Esophagus squamous epithelium (tissue), 5 donors: Measurements from ENCODE around the gene HBB. TPM values are rescaled to one million over a fixed set of nuclear protein-coding genes. Genes with fewer than 3 reads are reported as not detected.

Experiments used
- DNase-seq: peaks from one replicate; lab custom pipeline; 2025; lab: John Stamatoyannopoulos, UW
- H3K27ac ChIP-seq, 4 donors: fragments of 200-600 bp; sonication (generic); one replicate each; pipeline ENCODE4 v1.5.1; 2016 to 2019; ENCODE audit warnings: mild to moderate bottlenecking in 1 of 4
- H3K27me3 ChIP-seq, 4 donors: fragments of 200-600 bp; sonication (generic); 1 replicate in 3 of 4; 2 replicates in 1 of 4; pipeline versions ENCODE4 v1.5.1 to v1.6.0; 2017 to 2021; ENCODE audit warnings: antibody characterized with exemption in 1 of 4
- H3K36me3 ChIP-seq, 3 donors: fragments of 200-600 bp; sonication (generic); one replicate each; pipeline ENCODE4 v1.5.1; 2016 to 2019
- H3K4me1 ChIP-seq, 3 donors: fragments of 200-600 bp; sonication (generic); one replicate each; pipeline ENCODE4 v1.5.1; 2017 to 2019
- H3K4me3 ChIP-seq, 4 donors: fragments of 200-600 bp; sonication (generic); 1 replicate in 3 of 4; 2 replicates in 1 of 4; pipeline ENCODE4 v1.5.1; 2016 to 2019; ENCODE audit warnings: mild to moderate bottlenecking in 2 of 4, moderate library complexity in 1 of 4
- H3K9me3 ChIP-seq, 3 donors: fragments of 200-600 bp; sonication (generic); one replicate each; pipeline ENCODE4 v1.5.1; 2016 to 2019
- CTCF ChIP-seq, 6 experiments: fragments of 450-650 bp in 4 of 6; fragments of 200-600 bp in 2 of 6; sonication (generic) in 2 of 6; IDR thresholded peaks; one replicate each; pipeline ENCODE4 v1.5.1; 2016 to 2019; ENCODE audit warnings: antibody characterized with exemption in 6 of 6, mild to moderate bottlenecking in 4 of 6, moderate library complexity in 4 of 6
- POLR2A ChIP-seq, 4 donors: fragments of 450-650 bp; IDR thresholded peaks; one replicate each; pipeline ENCODE4 v1.6.1; 2017; ENCODE audit warnings: antibody characterized with exemption in 4 of 4, mild to moderate bottlenecking in 4 of 4, moderate library complexity in 3 of 4
- WGBS, 2 donors: methylation state at CpG; one replicate each; pipeline ENCODE4 v1.1.5; 2018; 5-methylcytosine and 5-hydroxymethylcytosine counted together
- intact Hi-C: fragments of 100-400 bp; cut with DNase I; formaldehyde crosslinking; loops from one replicate; pipeline ENCODE4 v1.15.0; 2022
- total RNA-seq, 4 donors: library from RNA; depleted of rRNA; stranded (reverse); fragments of >200 nt; gene quantifications; one replicate each; pipeline ENCODE4 v1.1.0, GENCODE V29; 2016
- donor health status: DM: yes; HTN: yes; CAD: no.

Gene HBB
- total RNA-seq, 4 donors from 2014 or later: 1.6 to 7.9 (median 2.7) TPM; not detected in 1

DNA sequence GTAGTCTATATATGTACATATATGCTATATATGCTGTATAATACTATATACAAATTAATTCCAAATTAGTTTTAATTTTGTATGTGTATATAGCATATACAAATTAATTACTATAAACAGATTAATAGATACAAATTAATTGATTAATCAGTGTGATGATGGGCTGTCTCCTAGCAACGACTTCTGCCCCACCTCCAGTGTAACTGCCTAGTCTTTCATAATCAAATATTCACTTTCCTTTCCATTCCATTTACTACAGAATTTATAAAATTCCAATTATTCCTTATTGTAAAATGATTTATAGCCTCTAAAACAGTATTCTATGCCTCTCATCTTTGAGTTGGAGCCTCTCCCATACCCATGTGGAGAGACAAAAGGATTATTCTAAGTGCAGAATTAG lies 6.4 kb upstream of the HBB start:
- Histone ChIP-seq H3K36me3 (no peaks in the 10 kb centered on the region), H3K27me3 (no peaks in the 10 kb centered on the region), H3K9me3 (no peaks in the 10 kb centered on the region), H3K4me1 (no peaks in the 10 kb centered on the region), H3K4me3 (no peak overlapping the region), H3K27ac (no peak overlapping the region)
- DNase-seq: no peak
- TF ChIP-seq POLR2A (IDR thresholded peaks at IDR 0.05): no peak
- TF ChIP-seq CTCF (IDR thresholded peaks at IDR 0.05): no peak
- intact Hi-C loops: no loop called here
- WGBS, 2 donors: 46 to 63% methylated on average over 1 of the region's 1 CpG

DNA sequence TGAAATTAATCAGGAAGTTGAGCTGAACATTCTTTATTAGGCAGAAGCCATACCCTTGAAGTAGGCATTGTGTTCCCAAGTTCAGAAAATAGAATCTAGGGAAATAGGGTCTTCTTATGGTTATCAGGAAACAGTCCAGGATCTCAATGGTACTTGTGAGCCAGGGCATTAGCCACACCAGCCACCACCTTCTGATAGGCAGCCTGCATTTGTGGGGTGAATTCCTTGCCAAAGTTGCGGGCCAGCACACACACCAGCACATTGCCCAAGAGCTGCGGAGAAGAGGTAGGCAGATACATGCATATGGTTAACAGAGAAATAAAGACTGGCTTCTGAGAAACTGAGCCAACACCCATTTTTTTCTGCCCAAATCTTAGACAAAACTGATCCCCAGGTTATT lies 6.0 kb upstream of the HBB start:
- no peaks in the 10 kb centered on the region for H3K27me3 ChIP-seq
- no peaks in the 10 kb centered on the region for H3K9me3 ChIP-seq
- no peak for TF ChIP-seq POLR2A (IDR thresholded peaks at IDR 0.05)
- no peak overlapping the region for H3K27ac ChIP-seq
- intact Hi-C loops: no loop called here
- no peak for DNase-seq
- H3K4me1 ChIP-seq: no peaks in the 10 kb centered on the region
- H3K4me3 ChIP-seq: no peak overlapping the region
- 84 to 100% methylated on average over 2 of the region's 2 CpGs for WGBS, 2 donors
- no peaks in the 10 kb centered on the region for H3K36me3 ChIP-seq

DNA sequence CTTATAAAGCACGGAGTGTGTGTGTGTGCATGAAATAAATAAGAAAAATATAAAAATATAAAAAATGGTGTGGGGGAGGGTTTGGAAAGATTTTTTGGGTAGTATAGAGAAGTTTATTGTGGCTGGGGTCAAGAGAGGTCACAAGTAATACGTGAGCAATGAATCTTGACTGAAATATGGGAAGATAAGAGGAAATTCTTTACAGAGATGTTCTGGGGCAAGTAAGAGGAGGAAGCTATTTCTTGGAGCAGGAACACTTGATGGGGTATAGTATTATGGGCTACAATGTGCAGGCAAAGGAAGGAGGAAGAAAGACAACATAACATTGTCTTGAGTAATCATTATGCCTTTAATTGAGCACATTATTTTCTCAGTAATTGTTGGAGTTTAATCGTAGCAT lies 5.3 kb upstream of the HBB start:
- Histone ChIP-seq H3K27ac (no peak overlapping the region), H3K9me3 (no peaks in the 10 kb centered on the region), H3K27me3 (no peaks in the 10 kb centered on the region), H3K36me3 (no peaks in the 10 kb centered on the region), H3K4me1 (no peaks in the 10 kb centered on the region), H3K4me3 (no peak overlapping the region)
- intact Hi-C loops: no loop called here
- DNase-seq: no peak
- 62 to 65% methylated on average over 3 of the region's 3 CpGs for WGBS, 2 donors
- no peak for TF ChIP-seq CTCF (IDR thresholded peaks at IDR 0.05)
- TF ChIP-seq POLR2A (IDR thresholded peaks at IDR 0.05): no peak

DNA sequence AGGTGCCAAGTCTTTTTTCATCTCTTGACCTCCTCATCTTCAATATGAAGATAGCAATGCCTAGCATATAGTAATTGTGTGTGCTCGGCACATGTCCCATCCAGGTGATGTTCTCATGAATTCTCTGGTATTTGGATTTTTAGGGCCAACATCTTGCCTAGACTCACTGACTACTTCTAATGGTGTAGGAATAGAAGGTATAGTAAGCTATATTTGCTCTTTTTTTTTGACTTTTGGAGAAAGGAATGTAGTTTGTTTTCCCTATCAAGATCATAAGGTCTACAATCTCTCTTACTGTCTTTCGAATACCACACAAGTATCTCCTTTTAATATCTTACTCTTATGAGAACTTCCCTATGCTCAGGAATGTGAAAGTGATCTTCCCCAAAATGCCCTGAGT lies 4.2 kb upstream of the HBB start:
- TF ChIP-seq POLR2A (IDR thresholded peaks at IDR 0.05) (no peak), CTCF (IDR thresholded peaks at IDR 0.05) (no peak)
- WGBS, 2 donors: 85 to 92% methylated on average over 2 of the region's 2 CpGs

DNA sequence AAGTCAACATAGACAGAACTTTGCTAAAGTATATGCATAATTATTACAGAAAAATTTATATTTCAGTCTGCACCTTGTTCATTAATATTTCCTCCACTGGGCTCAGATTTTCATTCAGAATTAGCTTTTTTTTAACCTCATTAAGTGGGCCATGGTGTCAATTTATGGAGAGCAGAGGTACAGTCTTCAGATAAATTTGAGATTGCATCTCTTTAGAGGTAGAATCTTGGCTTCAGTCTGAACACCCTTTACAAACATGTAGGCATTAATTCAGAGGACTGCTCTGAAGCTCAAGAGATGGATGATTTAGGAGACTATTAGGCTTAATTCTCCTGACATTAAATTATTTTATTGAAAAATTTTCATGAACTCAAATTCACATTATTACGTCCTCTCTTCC lies 3.4 kb upstream of the HBB start:
- no peak for TF ChIP-seq CTCF (IDR thresholded peaks at IDR 0.05)
- no peak for TF ChIP-seq POLR2A (IDR thresholded peaks at IDR 0.05)
- Histone ChIP-seq H3K36me3 (no peaks in the 10 kb centered on the region), H3K27ac (no peak overlapping the region), H3K9me3 (no peaks in the 10 kb centered on the region), H3K4me1 (no peaks in the 10 kb centered on the region), H3K27me3 (no peaks in the 10 kb centered on the region), H3K4me3 (no peak overlapping the region)
- intact Hi-C loops: no loop called here
- DNase-seq: no peak
- 76 to 90% methylated on average over 1 of the region's 1 CpG for WGBS, 2 donors

More for the DNA sequence above, 4.2 kb upstream of the HBB start:
- H3K27me3 ChIP-seq: no peaks in the 10 kb centered on the region
- intact Hi-C loops: no loop called here
- H3K27ac ChIP-seq: no peak overlapping the region
- H3K9me3 ChIP-seq: no peaks in the 10 kb centered on the region
- H3K4me3 ChIP-seq: no peak overlapping the region
- DNase-seq: no peak
- H3K36me3 ChIP-seq: no peaks in the 10 kb centered on the region
- H3K4me1 ChIP-seq: no peaks in the 10 kb centered on the region

DNA sequence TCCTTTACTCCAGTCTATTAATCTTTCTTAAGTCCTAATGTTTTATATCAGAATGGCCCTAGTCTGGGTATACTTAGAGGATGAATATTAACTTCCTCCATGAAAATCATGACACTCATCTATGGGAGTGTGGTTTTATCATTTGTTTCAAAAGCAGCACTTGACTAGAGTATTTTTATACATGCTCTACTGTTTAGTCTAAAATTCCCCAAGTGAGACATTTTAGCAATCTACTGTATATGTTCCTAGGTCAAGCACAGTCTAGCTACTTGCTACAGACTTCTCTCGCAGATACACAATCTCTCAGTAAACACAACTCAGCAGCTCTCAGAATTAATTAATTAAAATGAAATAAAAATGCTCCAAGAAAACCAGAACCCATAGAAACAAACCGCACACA lies 2.9 kb upstream of the HBB start:
- Histone ChIP-seq H3K27me3 (no peaks in the 10 kb centered on the region), H3K36me3 (no peaks in the 10 kb centered on the region), H3K27ac (no peak overlapping the region), H3K4me3 (no peak overlapping the region), H3K9me3 (no peaks in the 10 kb centered on the region), H3K4me1 (no peaks in the 10 kb centered on the region)
- WGBS, 2 donors: 70 to 74% methylated on average over 2 of the region's 2 CpGs
- DNase-seq: no peak
- TF ChIP-seq CTCF (IDR thresholded peaks at IDR 0.05): no peak
- no peak for TF ChIP-seq POLR2A (IDR thresholded peaks at IDR 0.05)
- intact Hi-C loops: no loop called here
